Mesodermal cell (in vitro differentiated cells): ENCODE measurements around the gene ENPP4.
"Not testable (repeated sequence)": the region's sequence is repeated elsewhere in the genome, so short reads cannot be mapped to it uniquely, and the experiment has no call there.

Source experiments
- H3K27ac ChIP-seq: 2 replicates; pipeline ENCODE4 v1.7.0; 2013; ENCODE audit warnings: mild to moderate bottlenecking, low read depth, low read length, moderate library complexity; ENCODE audit not compliant: severe bottlenecking
- H3K36me3 ChIP-seq: 2 replicates; pipeline ENCODE4 v1.7.1; 2013; ENCODE audit warnings: mild to moderate bottlenecking, low read length, moderate library complexity; ENCODE audit not compliant: control insufficient read depth, insufficient read depth
- H3K4me1 ChIP-seq: one replicate; pipeline ENCODE4 v1.7.1; 2013; ENCODE audit warnings: mild to moderate bottlenecking, low read length; ENCODE audit not compliant: insufficient read depth, control insufficient read depth, poor library complexity, severe bottlenecking
- H3K4me3 ChIP-seq: 2 replicates; pipeline ENCODE4 v1.7.0; 2013; ENCODE audit warnings: low read length, control low read depth, mild to moderate bottlenecking; ENCODE audit not compliant: insufficient read depth, poor library complexity, severe bottlenecking; ENCODE audit errors: extremely low read depth
- H3K9me3 ChIP-seq: 2 replicates; pipeline ENCODE4 v1.7.1; 2013; ENCODE audit warnings: mild to moderate bottlenecking, low read length, moderate library complexity; ENCODE audit not compliant: control insufficient read depth
- WGBS, 2 experiments: methylation state at CpG; one replicate each; pipeline ENCODE4 v1.1.5; 2013; ENCODE audit warnings: missing lambda C conversion rate in 2 of 2; ENCODE audit not compliant: insufficient coverage in 2 of 2; 5-methylcytosine and 5-hydroxymethylcytosine counted together

Gene ENPP4

DNA sequence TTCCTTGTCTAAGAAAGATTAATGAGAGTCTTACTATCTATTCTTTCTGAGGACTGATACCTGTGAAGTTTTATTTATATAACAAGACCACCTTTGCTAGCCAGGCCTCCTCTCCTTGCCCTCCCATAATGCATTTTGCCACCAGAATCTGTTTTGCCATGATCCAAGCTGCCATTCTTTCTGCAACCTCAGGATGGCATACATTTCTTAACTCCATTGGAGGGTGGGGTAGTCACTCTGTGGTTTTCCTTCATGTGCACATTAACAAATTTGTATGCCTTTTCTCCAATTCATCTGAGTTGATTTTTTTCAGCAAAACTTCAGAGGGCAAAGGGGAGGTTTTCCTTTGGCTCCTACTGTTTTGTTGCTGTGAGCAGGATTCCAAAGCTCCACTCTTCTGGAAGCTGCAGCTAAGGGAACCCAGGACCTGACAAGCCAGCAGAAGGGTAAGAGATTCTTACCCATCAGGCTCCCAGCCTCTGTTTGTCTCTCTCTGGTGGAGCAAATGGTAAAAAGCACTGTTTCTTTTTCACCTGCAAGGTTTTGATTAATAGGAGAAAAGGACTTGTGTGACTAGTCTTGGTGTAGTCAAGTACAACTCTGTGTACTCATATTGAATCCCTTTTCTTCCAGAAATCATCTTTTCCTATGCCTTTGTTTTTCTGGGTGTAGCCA is 26.2 kb upstream of the ENPP4 start:
- H3K27ac ChIP-seq = no peak overlapping the region
- no peaks in the 10 kb centered on the region for H3K9me3 ChIP-seq
- no peaks in the 10 kb centered on the region for H3K36me3 ChIP-seq
- H3K4me1 ChIP-seq = no peaks in the 10 kb centered on the region
- H3K4me3 ChIP-seq = no peak overlapping the region

DNA sequence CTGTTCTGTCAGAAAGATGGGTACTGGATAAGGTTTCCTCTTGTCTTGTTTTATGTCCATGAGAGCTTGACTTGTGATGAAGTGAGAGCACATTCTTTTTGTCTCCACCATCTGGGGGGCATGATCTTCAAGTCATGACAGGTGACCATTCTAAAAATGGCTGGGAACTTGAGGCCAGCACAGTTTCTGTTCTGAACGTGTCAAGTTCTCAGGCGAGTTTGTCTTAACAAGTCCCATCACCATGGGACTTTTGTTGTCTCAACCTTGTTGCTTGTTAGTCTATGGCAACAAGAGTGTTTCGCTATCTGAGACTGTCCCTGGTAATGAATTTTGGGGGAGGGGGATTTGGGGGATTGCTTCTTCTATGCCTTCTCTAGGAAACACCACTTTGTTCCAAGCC is 25.6 kb upstream of the ENPP4 start:
- H3K27ac ChIP-seq = no peak overlapping the region
- WGBS, 2 experiments = 88 to 100% methylated on average over 2 of the region's 3 CpGs
- H3K36me3 ChIP-seq = no peaks in the 10 kb centered on the region
- H3K9me3 ChIP-seq = no peaks in the 10 kb centered on the region
- H3K4me3 ChIP-seq = no peak overlapping the region
- no peaks in the 10 kb centered on the region for H3K4me1 ChIP-seq

DNA sequence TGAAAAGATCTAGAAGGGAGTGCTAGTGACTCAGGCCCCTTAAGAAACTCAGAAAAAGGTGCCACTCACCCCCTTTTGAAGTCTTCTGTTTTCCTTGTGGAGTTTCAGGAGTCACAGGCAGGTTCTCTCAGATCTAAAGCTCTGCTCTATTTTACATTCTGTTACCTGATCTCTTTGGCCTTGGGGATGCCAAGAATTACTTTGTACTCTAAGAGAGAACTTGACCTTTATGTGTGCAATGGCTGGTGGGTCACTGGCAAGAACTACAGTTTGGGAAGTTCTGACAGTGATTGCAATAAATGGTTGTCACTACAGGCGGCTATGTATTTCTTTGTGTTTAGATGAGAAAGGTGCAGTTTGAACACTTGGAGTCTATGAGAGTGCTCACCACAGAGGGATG is 24.2 kb upstream of the ENPP4 start:
- H3K4me1 ChIP-seq = no peaks in the 10 kb centered on the region
- 50 to 60% methylated on average over 1 of the region's 1 CpG for WGBS, 2 experiments
- no peak overlapping the region for H3K27ac ChIP-seq
- H3K9me3 ChIP-seq = no peaks in the 10 kb centered on the region
- no peak overlapping the region for H3K4me3 ChIP-seq
- no peaks in the 10 kb centered on the region for H3K36me3 ChIP-seq

DNA sequence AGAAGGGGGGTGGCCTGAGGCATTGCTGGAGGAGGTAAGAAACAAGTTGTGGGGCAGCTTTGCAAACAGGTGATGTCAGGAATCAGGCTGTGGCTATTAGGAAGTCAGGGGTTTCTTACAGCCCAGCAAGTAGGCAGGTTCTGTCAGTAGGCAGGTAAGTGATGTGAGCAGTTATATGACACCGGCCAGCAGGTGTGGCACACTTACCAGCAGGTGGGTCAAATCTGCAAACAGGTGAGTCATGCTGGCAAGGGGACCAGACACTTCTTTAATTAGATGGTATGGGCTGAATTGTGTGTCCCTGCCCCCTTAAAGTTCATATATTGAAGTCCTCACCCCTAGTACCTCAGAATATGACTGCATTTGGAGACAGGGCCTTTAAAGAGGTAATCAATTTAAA is 16.4 kb upstream of the ENPP4 start:
- WGBS, 2 experiments = 57 to 100% methylated on average over 1 of the region's 1 CpG
- H3K4me3 ChIP-seq = no peak overlapping the region
- H3K36me3 ChIP-seq = no peaks in the 10 kb centered on the region
- no peaks in the 10 kb centered on the region for H3K9me3 ChIP-seq
- no peak overlapping the region for H3K27ac ChIP-seq
- no peaks in the 10 kb centered on the region for H3K4me1 ChIP-seq

DNA sequence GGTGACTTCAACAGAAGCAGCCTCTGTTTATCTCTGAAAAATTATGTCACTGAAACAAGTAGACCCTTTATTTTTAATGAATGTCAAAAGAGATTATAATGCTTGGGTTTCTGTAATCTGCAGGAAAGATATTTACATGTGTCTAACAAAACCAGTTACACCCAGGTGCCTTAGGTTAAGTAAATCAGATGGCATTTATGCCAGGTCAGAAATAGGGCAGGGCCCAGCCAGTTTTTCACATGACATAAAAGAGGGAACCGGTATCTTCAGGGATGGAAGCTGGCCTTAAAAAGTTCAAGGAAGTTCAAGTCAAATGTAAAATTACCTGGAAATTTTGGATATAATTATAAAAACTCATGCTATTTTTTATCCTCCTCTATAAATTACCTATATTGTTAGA is 14.2 kb upstream of the ENPP4 start:
- no peaks in the 10 kb centered on the region for H3K4me1 ChIP-seq
- H3K9me3 ChIP-seq = no peaks in the 10 kb centered on the region
- no peak overlapping the region for H3K27ac ChIP-seq
- no peak overlapping the region for H3K4me3 ChIP-seq
- no CpG with 5 or more reads among the region's 1 CpG for WGBS, 2 experiments
- H3K36me3 ChIP-seq = no peaks in the 10 kb centered on the region

DNA sequence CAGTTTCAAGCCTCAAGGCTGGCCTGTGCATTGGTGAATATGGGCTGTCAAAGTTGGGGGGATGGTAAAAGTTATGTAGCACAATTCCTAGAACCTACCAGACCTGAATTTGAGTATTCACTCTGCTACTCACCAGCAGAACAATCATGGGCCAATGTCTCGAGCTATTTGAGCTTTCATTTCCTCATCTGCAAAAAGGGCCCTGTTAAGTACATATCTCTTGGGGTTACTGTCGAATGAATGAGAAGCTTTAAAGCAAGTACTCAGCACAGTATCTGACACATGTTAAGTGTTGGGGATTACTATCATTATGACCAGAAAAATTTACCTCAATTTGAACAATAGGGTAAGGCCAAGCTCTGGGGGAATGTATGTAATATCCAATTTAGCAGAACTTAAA is 13.5 kb upstream of the ENPP4 start:
- no peak overlapping the region for H3K27ac ChIP-seq
- H3K36me3 ChIP-seq = no peaks in the 10 kb centered on the region
- whole genome bisulfite sequencing, 2 experiments = no CpG with 5 or more reads among the region's 2 CpGs
- H3K9me3 ChIP-seq = no peaks in the 10 kb centered on the region
- H3K4me3 ChIP-seq = no peak overlapping the region
- no peaks in the 10 kb centered on the region for H3K4me1 ChIP-seq

DNA sequence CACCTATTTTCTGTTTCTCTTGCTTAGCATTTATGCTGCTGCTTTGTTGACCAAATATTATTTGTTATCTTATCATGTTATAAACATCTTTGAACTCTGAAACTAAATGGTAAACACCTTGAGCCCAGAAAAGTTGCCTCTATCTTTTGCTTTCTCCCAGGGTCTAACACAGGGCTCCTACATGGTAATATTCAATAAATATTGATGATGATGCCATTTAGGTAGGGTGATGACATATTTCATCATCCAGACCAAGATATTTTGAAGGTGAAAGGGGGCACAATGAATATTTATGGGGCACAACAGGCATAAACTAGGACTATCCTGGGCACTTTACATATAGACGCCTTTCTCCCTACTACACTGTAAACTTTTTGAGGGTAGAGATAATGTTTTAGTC is 11.6 kb upstream of the ENPP4 start:
- Histone ChIP-seq H3K4me1 (no peaks in the 10 kb centered on the region), H3K36me3 (no peaks in the 10 kb centered on the region), H3K9me3 (no peaks in the 10 kb centered on the region), H3K27ac (no peak overlapping the region), H3K4me3 (no peak overlapping the region)
- WGBS, 2 experiments = no CpG with 5 or more reads among the region's 1 CpG

DNA sequence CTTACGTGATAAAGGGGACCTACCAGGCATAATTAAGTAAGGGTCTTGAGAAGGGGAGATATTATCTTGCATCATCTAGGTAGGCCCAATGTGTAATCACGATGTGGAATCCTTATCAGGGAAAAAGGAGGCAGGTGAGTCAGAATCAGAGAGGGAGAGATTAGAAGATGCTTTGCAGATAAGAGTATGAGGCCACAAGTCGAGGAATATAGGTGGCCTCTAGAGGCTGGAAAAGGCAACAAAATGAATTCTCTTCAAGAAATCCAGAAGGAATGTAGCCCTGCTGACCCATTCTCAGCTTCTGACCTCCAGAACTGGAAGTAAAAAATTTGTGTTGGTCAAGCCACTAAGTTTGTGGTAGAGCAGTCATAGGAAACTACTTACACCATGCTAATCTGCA is 11.0 kb upstream of the ENPP4 start:
- H3K9me3 ChIP-seq = no peaks in the 10 kb centered on the region
- 90 to 91% methylated on average over 1 to 2 of the region's 3 CpGs for WGBS, 2 experiments
- H3K4me3 ChIP-seq = no peak overlapping the region
- H3K36me3 ChIP-seq = no peaks in the 10 kb centered on the region
- H3K4me1 ChIP-seq = no peaks in the 10 kb centered on the region
- H3K27ac ChIP-seq = no peak overlapping the region

DNA sequence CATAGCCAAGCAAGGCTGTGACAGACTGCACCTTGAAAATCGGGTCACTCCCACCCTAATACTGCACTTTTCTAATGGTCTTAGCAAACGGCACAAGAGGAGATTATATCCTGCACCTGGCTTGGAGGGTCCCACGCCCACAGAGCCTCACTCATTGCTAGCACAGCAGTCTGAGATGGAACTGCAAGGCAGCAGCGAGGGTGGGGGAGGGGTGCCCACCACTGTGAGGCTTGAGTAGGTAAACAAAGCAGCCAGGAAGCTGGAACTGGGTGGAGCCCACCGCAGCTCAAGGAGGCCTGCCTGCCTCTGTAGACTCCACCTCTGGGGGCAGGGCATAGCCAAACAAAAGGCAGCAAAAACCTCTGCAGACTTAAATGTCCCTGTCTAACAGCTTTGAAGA is 10.1 kb upstream of the ENPP4 start:
- H3K36me3 ChIP-seq, H3K9me3 ChIP-seq, H3K4me1 ChIP-seq, H3K27ac ChIP-seq, H3K4me3 ChIP-seq: not testable (repeated sequence)
- WGBS, 2 experiments = 70 to 77% methylated on average over 3 to 5 of the region's 5 CpGs

DNA sequence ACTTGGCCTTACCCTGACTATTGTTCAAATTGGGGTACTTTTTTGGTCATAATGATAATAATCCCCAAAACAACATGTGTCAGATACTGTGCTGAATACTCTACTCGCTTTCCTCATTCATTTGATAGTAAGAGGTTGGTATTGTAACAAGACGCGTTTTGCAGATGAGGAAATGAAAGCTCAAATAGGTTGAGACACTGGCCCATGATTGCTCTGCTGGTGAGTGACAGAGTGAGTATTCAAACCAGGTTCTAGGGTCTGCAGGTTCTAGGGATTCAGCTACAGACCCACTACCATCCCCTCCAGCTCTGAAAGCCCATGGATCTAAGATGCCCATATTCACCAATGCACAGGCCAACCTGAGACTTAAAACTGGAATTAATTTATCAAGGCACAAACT is 1.3 kb upstream of the ENPP4 start:
- WGBS, 2 experiments = 83 to 100% methylated on average over 1 to 2 of the region's 3 CpGs
- no peak overlapping the region for H3K27ac ChIP-seq
- H3K4me1 ChIP-seq = peaks cover 3% of the 10 kb centered on the region
- H3K36me3 ChIP-seq = no peaks in the 10 kb centered on the region
- no peak overlapping the region for H3K4me3 ChIP-seq
- no peaks in the 10 kb centered on the region for H3K9me3 ChIP-seq

DNA sequence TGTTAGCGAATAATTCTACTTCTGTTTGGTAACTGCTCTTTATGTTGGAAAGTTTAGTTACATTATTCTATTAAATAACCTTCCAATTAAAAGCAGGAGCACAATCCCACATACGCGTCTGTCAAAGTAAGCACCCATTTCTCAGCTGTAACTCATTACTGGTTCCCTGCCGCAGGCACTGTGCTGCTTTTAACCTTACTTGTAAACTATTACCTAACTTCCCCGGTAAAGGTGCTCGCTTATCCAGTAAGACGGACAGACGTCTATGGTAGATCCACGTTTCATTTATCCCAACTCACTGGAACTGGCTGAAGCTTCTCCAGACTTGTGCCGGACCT is 529 bp upstream of the ENPP4 start:
- WGBS, 2 experiments = 12 to 16% methylated on average over 9 of the region's 10 CpGs
- Histone ChIP-seq H3K36me3 (no peaks in the 10 kb centered on the region), H3K9me3 (no peaks in the 10 kb centered on the region), H3K4me3 (peak overlapping the region; percentile 57), H3K27ac (no peak overlapping the region), H3K4me1 (peaks cover 3% of the 10 kb centered on the region)
